Stimulated activated naive B cell treated with anti-CD40 and anti-IgM and Interleukin-4, amounts not matched to agents 10 μg/mL and 1 μg/mL and 100 μg/mL, for 72 hours (primary cell): ENCODE measurements around the gene SP2.

ENCODE experiments used
- ATAC-seq, 2 donors: fragments of 150-1000 bp; cut with Tn5 transposase; replicated peaks; 2 replicates each; pipeline ENCODE4 v1.10.0; 2021; ENCODE audit warnings: moderate library complexity in 1 of 2
- DNase-seq: peaks from one replicate; pipeline ENCODE4 v3.0.0; 2021
- H3K27ac Mint-ChIP-seq: one replicate; pipeline ENCODE4 v1.8.0; 2022; ENCODE audit warnings: mild to moderate bottlenecking, mixed read lengths
- H3K27me3 Mint-ChIP-seq, 2 donors: one replicate each; pipeline ENCODE4 v1.8.0; 2022; ENCODE audit warnings: mixed read lengths in 2 of 2
- H3K36me3 Mint-ChIP-seq, 2 donors: one replicate each; pipeline ENCODE4 v1.8.0; 2022; ENCODE audit warnings: mixed read lengths in 2 of 2, mild to moderate bottlenecking in 1 of 2
- H3K4me1 Mint-ChIP-seq, 2 donors: one replicate each; pipeline ENCODE4 v1.8.0; 2022; ENCODE audit warnings: mixed read lengths in 2 of 2, mild to moderate bottlenecking in 1 of 2
- H3K4me3 Mint-ChIP-seq, 2 donors: one replicate each; pipeline ENCODE4 v1.8.0; 2022; ENCODE audit warnings: mild to moderate bottlenecking in 2 of 2, mixed read lengths in 2 of 2, moderate library complexity in 1 of 2
- H3K9me3 Mint-ChIP-seq, 2 donors: one replicate each; pipeline ENCODE4 v1.8.0; 2022; ENCODE audit warnings: mixed read lengths in 2 of 2, mild to moderate bottlenecking in 1 of 2

The SP2 gene

GRCh38 chr17:47891545-47892088, 4.4 kb upstream of the SP2 start:
- Mint-ChIP-seq H3K36me3 (peaks cover 0 to 4% of the 10 kb centered on the region in 2 donors), H3K27me3 (no peaks in the 10 kb centered on the region), H3K9me3 (no peaks in the 10 kb centered on the region), H3K4me1 (peaks cover 18 to 31% of the 10 kb centered on the region in 2 donors), H3K27ac (peak overlapping the region; percentile 26), H3K4me3 (peak overlapping the region; percentile 9 to 33)
- no peak for DNase-seq
- ATAC-seq = no peak

GRCh38 chr17:47894498-47895346, 1.3 kb upstream of the SP2 start:
- H3K27me3 Mint-ChIP-seq = no peaks in the 10 kb centered on the region
- H3K9me3 Mint-ChIP-seq = no peaks in the 10 kb centered on the region

GRCh38 chr17:47895347-47895855, 635 bp upstream of the SP2 start:
- H3K27me3 Mint-ChIP-seq = no peaks in the 10 kb centered on the region
- no peaks in the 10 kb centered on the region for H3K9me3 Mint-ChIP-seq
- H3K4me3 Mint-ChIP-seq = peak overlapping the region; percentile 89 to 95
- ATAC-seq (peak; percentile 1), DNase-seq (peak; percentile 29)
- H3K27ac Mint-ChIP-seq = peak overlapping the region; percentile 100
- peaks cover 6 to 7% of the 10 kb centered on the region in 2 donors for H3K36me3 Mint-ChIP-seq
- peaks cover 28 to 46% of the 10 kb centered on the region in 2 donors for H3K4me1 Mint-ChIP-seq

More at GRCh38 chr17:47894498-47895346, 1.3 kb upstream of the SP2 start:
- DNase-seq (no peak), ATAC-seq (no peak)
- Mint-ChIP-seq H3K4me3 (peak overlapping the region; percentile 89 to 95), H3K36me3 (peaks cover 6 to 7% of the 10 kb centered on the region in 2 donors), H3K27ac (peak overlapping the region; percentile 100), H3K4me1 (peaks cover 31 to 52% of the 10 kb centered on the region in 2 donors)

- Mint-ChIP-seq H3K27me3 (no peaks in the 10 kb centered on the region), H3K36me3 (peaks cover 6 to 7% of the 10 kb centered on the region in 2 donors), H3K27ac (peak overlapping the region; percentile 96), H3K4me3 (peak overlapping the region; percentile 89 to 95), H3K4me1 (peaks cover 25 to 41% of the 10 kb centered on the region in 2 donors), H3K9me3 (no peaks in the 10 kb centered on the region)
- DNase-seq = no peak
- ATAC-seq = no peak
Measured at GRCh38 chr17:47896672-47897490, 845 bp downstream of the SP2 start.

GRCh38 chr17:47897561-47897960, 1.5 kb downstream of the SP2 start:
- Mint-ChIP-seq H3K9me3 (no peaks in the 10 kb centered on the region), H3K36me3 (peaks cover 7 to 10% of the 10 kb centered on the region in 2 donors), H3K27ac (no peak overlapping the region), H3K4me3 (peak overlapping the region; percentile 89 to 95), H3K27me3 (no peaks in the 10 kb centered on the region), H3K4me1 (peaks cover 30 to 46% of the 10 kb centered on the region in 2 donors)
- ATAC-seq (no peak), DNase-seq (no peak)

GRCh38 chr17:47898241-47898640, 2.2 kb downstream of the SP2 start:
- H3K27ac Mint-ChIP-seq = no peak overlapping the region
- H3K36me3 Mint-ChIP-seq = peaks cover 10 to 11% of the 10 kb centered on the region in 2 donors
- no peaks in the 10 kb centered on the region for H3K9me3 Mint-ChIP-seq
- no peak for ATAC-seq
- H3K4me3 Mint-ChIP-seq = no peak overlapping the region
- peaks cover 30 to 46% of the 10 kb centered on the region in 2 donors for H3K4me1 Mint-ChIP-seq
- DNase-seq = no peak
- no peaks in the 10 kb centered on the region for H3K27me3 Mint-ChIP-seq

DNA sequence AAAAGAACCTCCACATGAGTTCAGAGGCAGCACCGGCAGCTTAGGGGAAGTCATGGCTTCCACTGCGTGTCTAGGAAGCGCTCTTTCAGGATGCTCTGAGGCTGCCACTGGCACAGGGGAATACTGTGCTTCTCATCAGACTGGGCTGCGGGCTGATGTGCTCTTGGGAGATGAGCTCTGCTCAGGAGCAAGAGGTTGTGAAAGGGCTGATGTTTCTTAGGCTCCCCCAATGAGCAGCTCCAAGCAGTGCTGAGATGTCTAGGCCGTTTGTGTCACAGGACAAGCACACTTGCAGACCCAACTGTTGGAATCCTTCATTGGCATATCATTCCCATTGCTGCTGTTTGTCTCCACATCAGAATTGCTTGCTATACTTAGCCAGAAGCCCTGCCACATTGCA, 3.6 kb downstream of the SP2 start:
- Mint-ChIP-seq H3K36me3 (peaks cover 13% of the 10 kb centered on the region in 2 donors), H3K9me3 (no peaks in the 10 kb centered on the region), H3K27ac (no peak overlapping the region), H3K4me3 (no peak overlapping the region), H3K4me1 (peaks cover 22 to 39% of the 10 kb centered on the region in 2 donors), H3K27me3 (no peaks in the 10 kb centered on the region)
- ATAC-seq (no peak), DNase-seq (no peak)

DNA sequence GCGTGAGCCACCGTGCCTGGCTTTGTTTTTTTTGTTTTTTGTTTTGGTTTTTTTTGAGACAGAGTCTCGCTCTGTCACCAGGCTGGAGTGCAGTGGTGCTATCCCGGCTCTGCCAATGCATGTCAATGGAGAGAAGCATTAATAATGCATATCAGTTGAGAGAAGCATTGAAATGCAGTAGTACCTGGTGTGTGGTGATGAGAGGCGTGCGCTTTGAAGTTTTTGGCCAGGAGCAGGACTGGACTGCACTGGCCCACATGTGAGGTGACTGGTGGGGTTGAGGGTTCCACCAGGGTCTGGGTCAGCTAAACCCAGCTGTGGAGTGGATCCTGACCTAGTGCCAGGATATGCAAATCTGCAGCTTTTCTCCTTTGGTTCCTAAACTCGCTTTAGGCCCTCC, 5.4 kb downstream of the SP2 start:
- no peak for ATAC-seq
- DNase-seq = no peak
- Mint-ChIP-seq H3K4me3 (no peak overlapping the region), H3K4me1 (peaks cover 30 to 47% of the 10 kb centered on the region in 2 donors), H3K36me3 (peaks cover 10 to 17% of the 10 kb centered on the region in 2 donors), H3K27ac (no peak overlapping the region), H3K27me3 (no peaks in the 10 kb centered on the region), H3K9me3 (no peaks in the 10 kb centered on the region)

DNA sequence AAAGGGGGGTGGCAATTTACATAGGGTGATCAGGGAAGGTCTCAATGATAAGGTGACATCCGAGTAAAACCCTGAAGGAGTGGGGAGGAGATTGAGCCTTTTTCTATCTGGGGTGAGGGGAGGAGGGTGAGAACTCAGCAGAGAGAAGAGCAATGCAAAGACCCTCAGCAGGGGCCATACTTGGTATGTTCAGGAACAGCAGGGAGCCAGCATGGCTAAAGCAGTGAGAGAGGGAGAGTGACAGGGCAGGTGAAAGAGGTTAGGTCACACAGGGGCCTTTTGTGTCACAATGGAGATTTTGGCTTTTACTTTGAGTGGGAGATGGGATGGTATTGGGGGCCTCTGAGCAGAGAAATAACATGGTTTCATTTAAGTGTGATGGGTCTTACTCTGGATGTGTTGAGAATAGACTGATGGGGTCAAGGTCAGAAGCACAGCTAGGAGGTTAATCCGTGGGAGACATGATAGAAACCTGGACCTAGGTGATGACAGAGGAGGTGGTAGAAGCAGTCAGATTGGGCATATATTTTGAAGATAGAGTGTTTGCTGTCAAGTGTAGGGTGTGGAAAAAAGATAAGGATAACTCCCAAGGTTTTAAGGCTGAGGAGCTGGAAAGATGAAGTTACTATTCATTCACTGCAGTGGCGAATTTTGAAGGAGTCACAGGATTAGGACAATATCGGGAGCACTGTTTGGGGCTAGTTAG, 6.2 kb downstream of the SP2 start:
- Mint-ChIP-seq H3K27ac (no peak overlapping the region), H3K9me3 (no peaks in the 10 kb centered on the region), H3K36me3 (peaks cover 18% of the 10 kb centered on the region in 2 donors), H3K4me3 (no peak overlapping the region), H3K27me3 (no peaks in the 10 kb centered on the region), H3K4me1 (peaks cover 33 to 49% of the 10 kb centered on the region in 2 donors)
- DNase-seq = no peak
- no peak for ATAC-seq

- no peak overlapping the region for H3K27ac Mint-ChIP-seq
Measured at GRCh38 chr17:47905221-47905733, 9.2 kb downstream of the SP2 start.

GRCh38 chr17:47906443-47906842, 10.4 kb downstream of the SP2 start:
- Mint-ChIP-seq H3K36me3 (peaks cover 15 to 24% of the 10 kb centered on the region in 2 donors), H3K4me1 (peaks cover 27 to 41% of the 10 kb centered on the region in 2 donors), H3K27ac (no peak overlapping the region), H3K27me3 (no peaks in the 10 kb centered on the region), H3K9me3 (no peaks in the 10 kb centered on the region), H3K4me3 (peak overlapping the region in 1 of 2 donors; percentile 2)
- DNase-seq (no peak), ATAC-seq (no peak)

More at GRCh38 chr17:47905221-47905733, 9.2 kb downstream of the SP2 start:
- peaks cover 29 to 41% of the 10 kb centered on the region in 2 donors for H3K4me1 Mint-ChIP-seq
- DNase-seq (no peak), ATAC-seq (no peak)
- H3K27me3 Mint-ChIP-seq = no peaks in the 10 kb centered on the region
- H3K9me3 Mint-ChIP-seq = no peaks in the 10 kb centered on the region
- no peak overlapping the region for H3K4me3 Mint-ChIP-seq
- H3K36me3 Mint-ChIP-seq = peaks cover 15 to 24% of the 10 kb centered on the region in 2 donors

DNA sequence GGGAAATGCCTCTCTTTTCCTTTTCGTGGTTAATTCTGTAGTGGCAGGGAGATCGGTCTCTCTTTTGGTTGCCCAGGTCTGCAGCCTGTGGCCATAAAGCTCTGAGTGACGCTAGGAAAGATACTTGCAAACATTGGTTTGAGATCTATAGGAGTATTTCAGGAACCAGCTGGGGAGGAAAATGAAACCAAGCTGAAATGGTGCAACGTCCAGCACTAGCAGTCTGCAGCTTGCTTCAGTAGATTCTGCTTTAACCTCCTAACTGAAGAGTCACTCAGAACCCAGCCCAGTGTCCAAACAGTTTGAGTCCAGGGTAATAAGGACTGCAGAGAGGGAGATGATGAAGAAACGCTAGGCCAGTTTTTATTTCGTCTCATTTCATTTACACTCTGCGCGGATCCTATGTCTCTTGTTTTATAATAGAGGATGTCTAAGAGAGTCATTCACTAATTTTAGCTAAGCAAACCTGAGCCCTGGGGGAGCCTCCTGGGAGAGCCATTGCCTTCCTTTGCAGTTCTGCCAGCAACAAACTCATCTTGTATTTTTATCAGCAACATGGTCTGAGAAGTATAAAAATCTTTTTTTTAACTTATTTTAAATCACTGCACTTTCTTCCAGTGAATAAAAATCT, 12.0 kb downstream of the SP2 start:
- ATAC-seq (no peak), DNase-seq (no peak)
- Mint-ChIP-seq H3K27ac (peak overlapping the region; percentile 81), H3K27me3 (no peaks in the 10 kb centered on the region), H3K9me3 (no peaks in the 10 kb centered on the region), H3K4me3 (peak overlapping the region; percentile 6 to 47), H3K4me1 (peaks cover 22 to 42% of the 10 kb centered on the region in 2 donors), H3K36me3 (peaks cover 20 to 35% of the 10 kb centered on the region in 2 donors)

GRCh38 chr17:47913050-47913449, 17.0 kb downstream of the SP2 start:
- DNase-seq (no peak), ATAC-seq (no peak)
- H3K27me3 Mint-ChIP-seq = no peaks in the 10 kb centered on the region
- H3K4me3 Mint-ChIP-seq = no peak overlapping the region
- peaks cover 6 to 13% of the 10 kb centered on the region in 2 donors for H3K4me1 Mint-ChIP-seq
- no peaks in the 10 kb centered on the region for H3K9me3 Mint-ChIP-seq
- H3K27ac Mint-ChIP-seq = no peak overlapping the region
- peaks cover 27 to 42% of the 10 kb centered on the region in 2 donors for H3K36me3 Mint-ChIP-seq
